ENCODE results near the gene FOXRED2. TPM values are rescaled to one million over a fixed set of nuclear protein-coding genes. Genes with fewer than 3 reads are reported as not detected.
A peak's percentile ranks its signal among the peaks of the same experiment; 100 is the strongest.

FOXRED2 gene
- total RNA-seq, 2 donors from 2014 or later, result 2.0 to 4.9 TPM

- Histone ChIP-seq H3K9me3 (no peaks in the 10 kb centered on the region), H3K4me3 (no peak overlapping the region), H3K36me3 (replicated peaks in 1 of 2; ENCODE audit: insufficient read depth in 1 of 2, low read depth in 2 of 2) (peaks cover 0 to 4% of the 10 kb centered on the region in 2 donors), H3K27ac (peak overlapping the region in 3 of 4 donors; percentile 58 to 85 (median 83)), H3K27me3 (no peaks in the 10 kb centered on the region), H3K4me1 (peaks cover 28% of the 10 kb centered on the region)
- 90 to 93% methylated on average over 32 to 60 of the region's 60 CpGs for WGBS, 2 donors
- TF ChIP-seq POLR2A (IDR thresholded peaks at IDR 0.05), result no peak
- TF ChIP-seq CTCF (IDR thresholded peaks at IDR 0.05), result no peak
- ATAC-seq, result no peak
- intact Hi-C loops (cut with DNase I), result no loop called here
- DNase-seq, result peak in 3 of 4 donors; percentile 10 to 22 (median 11)
These were observed 723 bp downstream of the FOXRED2 start for GRCh38 chr22:36505998-36506635.

GRCh38 chr22:36497910-36498665 lies 8.8 kb downstream of the FOXRED2 start:
- Histone ChIP-seq H3K4me3 (no peak overlapping the region), H3K9me3 (no peaks in the 10 kb centered on the region), H3K27ac (no peak overlapping the region), H3K36me3 (replicated peaks in 1 of 2; ENCODE audit: insufficient read depth in 1 of 2, low read depth in 2 of 2) (no peaks in the 10 kb centered on the region), H3K27me3 (no peaks in the 10 kb centered on the region), H3K4me1 (no peaks in the 10 kb centered on the region)
- intact Hi-C loops (cut with DNase I), result no loop called here
- DNase-seq (no peak), ATAC-seq (no peak)
- 88 to 95% methylated on average over 28 to 30 of the region's 30 CpGs for WGBS, 2 donors
- TF ChIP-seq POLR2A (IDR thresholded peaks at IDR 0.05) (no peak), CTCF (IDR thresholded peaks at IDR 0.05) (no peak)

GRCh38 chr22:36493690-36494110 lies 13.1 kb downstream of the FOXRED2 start:
- no peak overlapping the region for H3K27ac ChIP-seq
- no peaks in the 10 kb centered on the region for H3K4me1 ChIP-seq
- no peak overlapping the region for H3K4me3 ChIP-seq
- 76 to 77% methylated on average over 16 of the region's 16 CpGs for WGBS, 2 donors
- intact Hi-C loops (cut with DNase I), result no loop called here
- no peaks in the 10 kb centered on the region for H3K9me3 ChIP-seq
- H3K27me3 ChIP-seq, result no peaks in the 10 kb centered on the region
- no peaks in the 10 kb centered on the region for H3K36me3 ChIP-seq (replicated peaks in 1 of 2; ENCODE audit: insufficient read depth in 1 of 2, low read depth in 2 of 2)
- TF ChIP-seq POLR2A (IDR thresholded peaks at IDR 0.05), result no peak
- ATAC-seq (no peak), DNase-seq (peak in 1 of 4 donors; percentile 64)

- no peak for DNase-seq
- intact Hi-C loops (cut with DNase I), result no loop called here
- Histone ChIP-seq H3K4me3 (no peak overlapping the region), H3K36me3 (replicated peaks in 1 of 2; ENCODE audit: insufficient read depth in 1 of 2, low read depth in 2 of 2) (no peaks in the 10 kb centered on the region), H3K4me1 (no peaks in the 10 kb centered on the region), H3K9me3 (no peaks in the 10 kb centered on the region), H3K27me3 (no peaks in the 10 kb centered on the region), H3K27ac (no peak overlapping the region)
- ATAC-seq, result no peak
- TF ChIP-seq CTCF (IDR thresholded peaks at IDR 0.05) (no peak), POLR2A (IDR thresholded peaks at IDR 0.05) (no peak)
- 93 to 94% methylated on average over 3 to 5 of the region's 5 CpGs for WGBS, 2 donors
These were observed 14.7 kb downstream of the FOXRED2 start for GRCh38 chr22:36492109-36492508.

- H3K4me3 ChIP-seq, result no peak overlapping the region
- intact Hi-C loops (cut with DNase I), result no loop called here
- DNase-seq (no peak), ATAC-seq (no peak)
- no peaks in the 10 kb centered on the region for H3K9me3 ChIP-seq
- TF ChIP-seq CTCF (IDR thresholded peaks at IDR 0.05), result no peak
- no peak for TF ChIP-seq POLR2A (IDR thresholded peaks at IDR 0.05)
- no peak overlapping the region for H3K27ac ChIP-seq
- 89 to 94% methylated on average over 7 of the region's 7 CpGs for WGBS, 2 donors
- no peaks in the 10 kb centered on the region for H3K36me3 ChIP-seq (replicated peaks in 1 of 2; ENCODE audit: insufficient read depth in 1 of 2, low read depth in 2 of 2)
- no peaks in the 10 kb centered on the region for H3K27me3 ChIP-seq
- H3K4me1 ChIP-seq, result no peaks in the 10 kb centered on the region
These were observed 15.7 kb downstream of the FOXRED2 start for GRCh38 chr22:36491155-36491554.

All from body of pancreas (tissue), 4 donors.